LNCaP clone FGC (cell line): Measurements from ENCODE around the gene THOP1.
"Not testable (repeated sequence)": the region's sequence is repeated elsewhere in the genome, so short reads cannot be mapped to it uniquely, and the experiment has no call there.

Experiments used
- DNase-seq: peaks from one replicate; pipeline ENCODE4 v3.0.0-alpha.2; 2011; ENCODE audit warnings: low read depth
- H3K4me3 ChIP-seq: 2 replicates; pipeline ENCODE4 v1.5.1; 2011; ENCODE audit warnings: mild to moderate bottlenecking, low read depth, low read length, control low read depth
- TF ChIP-seq, protein P1 (sequence below): IDR thresholded peaks from 2 replicates; pipeline ENCODE4 v1.5.1; 2012; ENCODE audit warnings: mild to moderate bottlenecking; ENCODE audit not compliant: control insufficient read depth, insufficient read depth; ENCODE audit errors: extremely low read depth

The THOP1 gene

GRCh38 chr19:2815923-2816322 lies 30.6 kb downstream of the THOP1 start:
- TF ChIP-seq, protein P1, sequence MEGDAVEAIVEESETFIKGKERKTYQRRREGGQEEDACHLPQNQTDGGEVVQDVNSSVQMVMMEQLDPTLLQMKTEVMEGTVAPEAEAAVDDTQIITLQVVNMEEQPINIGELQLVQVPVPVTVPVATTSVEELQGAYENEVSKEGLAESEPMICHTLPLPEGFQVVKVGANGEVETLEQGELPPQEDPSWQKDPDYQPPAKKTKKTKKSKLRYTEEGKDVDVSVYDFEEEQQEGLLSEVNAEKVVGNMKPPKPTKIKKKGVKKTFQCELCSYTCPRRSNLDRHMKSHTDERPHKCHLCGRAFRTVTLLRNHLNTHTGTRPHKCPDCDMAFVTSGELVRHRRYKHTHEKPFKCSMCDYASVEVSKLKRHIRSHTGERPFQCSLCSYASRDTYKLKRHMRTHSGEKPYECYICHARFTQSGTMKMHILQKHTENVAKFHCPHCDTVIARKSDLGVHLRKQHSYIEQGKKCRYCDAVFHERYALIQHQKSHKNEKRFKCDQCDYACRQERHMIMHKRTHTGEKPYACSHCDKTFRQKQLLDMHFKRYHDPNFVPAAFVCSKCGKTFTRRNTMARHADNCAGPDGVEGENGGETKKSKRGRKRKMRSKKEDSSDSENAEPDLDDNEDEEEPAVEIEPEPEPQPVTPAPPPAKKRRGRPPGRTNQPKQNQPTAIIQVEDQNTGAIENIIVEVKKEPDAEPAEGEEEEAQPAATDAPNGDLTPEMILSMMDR: no peak
- DNase-seq: no peak
- H3K4me3 ChIP-seq: no peak overlapping the region

- H3K4me3 ChIP-seq: no peak overlapping the region
- DNase-seq: no peak
- TF ChIP-seq, protein P1: no peak
Measured at GRCh38 chr19:2816641-2817040, 31.3 kb downstream of the THOP1 start.

DNA sequence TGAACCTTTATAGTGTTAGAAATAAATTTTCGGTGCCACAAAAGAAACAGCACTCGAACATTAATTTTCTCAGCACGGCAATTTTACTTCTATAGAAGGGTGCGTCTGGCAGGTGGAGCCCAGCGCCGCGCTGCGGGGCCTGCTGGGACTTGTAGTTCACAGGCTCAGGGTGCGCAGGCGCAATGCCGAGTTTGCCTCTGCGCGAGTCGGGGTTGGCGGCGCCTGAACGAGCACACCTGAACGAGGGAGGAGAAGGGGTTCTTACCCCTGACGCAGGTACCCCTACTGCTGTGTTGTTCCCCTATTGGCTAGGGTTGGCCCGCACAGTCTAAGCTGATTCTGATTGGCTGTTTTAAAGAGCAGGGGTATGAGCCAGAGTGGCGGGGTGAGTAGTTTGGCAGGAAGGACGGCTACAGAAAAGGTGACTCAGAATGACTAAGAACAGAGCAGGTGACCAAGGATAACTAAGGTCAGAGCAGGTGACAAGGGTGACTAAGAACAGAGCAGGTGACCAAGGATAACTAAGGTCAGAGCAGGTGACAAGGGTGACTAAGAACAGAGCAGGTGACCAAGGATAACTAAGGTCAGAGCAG lies 32.0 kb downstream of the THOP1 start:
- not testable (repeated sequence) for H3K4me3 ChIP-seq, DNase-seq

DNA sequence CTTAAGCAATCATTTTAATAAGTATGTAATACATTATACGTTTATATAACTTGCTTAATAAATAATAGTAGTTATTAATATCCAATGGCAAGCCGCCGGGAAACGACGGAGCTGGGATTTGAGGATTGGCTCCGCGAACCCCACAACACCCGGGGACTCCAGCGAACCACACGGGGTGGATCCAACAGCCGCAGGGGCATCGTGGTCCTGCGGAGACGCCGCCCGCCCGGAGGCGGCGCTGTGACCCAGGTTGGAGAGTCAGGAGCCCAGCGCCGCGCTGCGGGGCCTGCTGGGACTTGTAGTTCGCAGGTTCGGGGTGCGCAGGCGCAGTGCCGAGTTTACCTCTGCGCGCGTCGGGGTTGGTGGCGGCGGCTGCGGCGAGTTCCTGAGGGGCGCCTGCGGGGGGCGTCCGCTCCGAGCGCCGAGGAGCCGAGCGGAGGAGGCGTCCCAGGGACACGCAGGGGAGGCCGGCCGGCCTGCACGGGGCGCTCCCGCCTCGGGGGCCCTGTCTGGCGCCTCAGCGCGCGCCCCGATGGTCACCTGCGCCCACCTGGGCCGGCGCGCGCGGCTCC lies 34.3 kb downstream of the THOP1 start, which contains the start of gene ZNF554:
Gene ZNF554 (plus strand): TSS at position 329 of the 572 bp plus-strand sequence. CDS start 204 bp downstream, at position 533.
- DNase-seq: peak; percentile 80
- TF ChIP-seq, protein P1: peak; percentile 94
- peak within 1 kb of the TSS; percentile 82 for H3K4me3 ChIP-seq

- H3K4me3 ChIP-seq: peak overlapping the region; percentile 82
Measured at GRCh38 chr19:2820112-2820702, 34.9 kb downstream of the THOP1 start.

GRCh38 chr19:2822846-2823245 lies 37.5 kb downstream of the THOP1 start:
- TF ChIP-seq, protein P1: no peak
- no peak overlapping the region for H3K4me3 ChIP-seq
- no peak for DNase-seq

More at GRCh38 chr19:2820112-2820702, 34.9 kb downstream of the THOP1 start:
- DNase-seq: no peak
- TF ChIP-seq, protein P1: no peak

DNA sequence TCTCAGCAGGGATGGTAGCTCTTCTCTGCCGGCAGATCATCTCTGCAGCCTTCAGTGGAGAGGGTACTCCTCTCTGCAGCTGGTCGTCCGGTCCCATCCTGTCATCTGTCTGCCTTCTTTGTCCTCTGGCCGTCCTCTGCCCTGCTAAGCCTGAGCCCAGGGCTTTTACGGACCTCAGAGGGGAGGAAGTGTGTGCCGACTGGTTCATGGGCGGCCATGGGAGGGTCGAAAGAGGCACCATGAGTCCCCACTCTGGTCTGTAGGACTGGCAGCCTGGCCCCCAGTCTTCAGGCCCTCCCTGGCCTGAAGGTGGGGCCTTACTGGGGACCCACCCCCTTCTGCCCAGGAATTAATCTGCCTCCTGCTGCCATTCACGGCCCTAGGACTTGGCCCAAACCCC lies 38.3 kb downstream of the THOP1 start:
- H3K4me3 ChIP-seq: no peak overlapping the region
- DNase-seq: no peak
- TF ChIP-seq, protein P1: no peak
